TTC549 (cell line): ENCODE data around the gene MCM3.

Experiments
- FAIRE-seq: peaks from 2 replicates; lab custom pipeline; 2012; peaks lifted over from hg19 to GRCh38; lab: Jason Lieb, UNC

Gene MCM3

DNA sequence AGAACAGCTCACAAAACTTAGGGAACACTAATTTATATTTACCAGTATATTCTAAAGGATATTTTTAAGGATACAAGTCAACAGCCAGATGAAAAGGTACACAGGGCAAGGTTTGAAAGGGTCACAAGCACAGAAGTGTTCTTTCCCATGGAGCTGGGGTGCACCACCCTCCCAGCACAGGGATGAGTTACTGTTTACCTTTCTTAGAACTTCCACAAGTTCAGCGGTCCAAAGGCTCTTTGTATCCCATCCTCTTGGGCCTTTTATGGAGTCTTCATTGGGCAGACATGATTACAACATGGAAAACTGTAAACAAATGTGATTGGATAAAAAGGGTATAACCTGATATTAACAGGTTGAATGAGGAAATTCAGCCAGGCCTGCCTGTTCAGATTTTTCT is 39.1 kb downstream of the MCM3 start:
- no peak for FAIRE-seq

DNA sequence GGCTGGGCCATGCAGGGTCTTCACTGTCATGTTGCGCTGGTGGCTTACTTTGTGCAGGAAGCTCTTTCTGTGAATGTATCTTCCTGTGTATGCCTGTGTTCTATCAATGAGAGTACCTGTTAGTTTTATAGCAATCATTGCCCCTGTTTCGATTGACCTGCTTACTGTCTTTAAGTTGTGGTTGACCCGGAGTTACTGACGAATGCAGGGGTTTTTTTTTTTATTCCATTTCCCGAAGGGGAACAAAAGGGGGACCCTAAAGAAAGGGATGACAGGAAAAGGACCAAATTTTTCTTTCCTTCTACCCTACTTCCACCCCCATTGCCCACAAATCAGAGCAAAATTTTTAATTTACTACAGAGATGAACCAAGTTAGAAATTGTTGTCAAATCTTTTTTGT is 40.1 kb downstream of the MCM3 start, which contains the start of gene IL17F:
IL17F (minus strand) TSS at position 101 of the 400 bp plus-strand sequence; CDS start at position 30, 71 bp downstream.
- no peak for FAIRE-seq

DNA sequence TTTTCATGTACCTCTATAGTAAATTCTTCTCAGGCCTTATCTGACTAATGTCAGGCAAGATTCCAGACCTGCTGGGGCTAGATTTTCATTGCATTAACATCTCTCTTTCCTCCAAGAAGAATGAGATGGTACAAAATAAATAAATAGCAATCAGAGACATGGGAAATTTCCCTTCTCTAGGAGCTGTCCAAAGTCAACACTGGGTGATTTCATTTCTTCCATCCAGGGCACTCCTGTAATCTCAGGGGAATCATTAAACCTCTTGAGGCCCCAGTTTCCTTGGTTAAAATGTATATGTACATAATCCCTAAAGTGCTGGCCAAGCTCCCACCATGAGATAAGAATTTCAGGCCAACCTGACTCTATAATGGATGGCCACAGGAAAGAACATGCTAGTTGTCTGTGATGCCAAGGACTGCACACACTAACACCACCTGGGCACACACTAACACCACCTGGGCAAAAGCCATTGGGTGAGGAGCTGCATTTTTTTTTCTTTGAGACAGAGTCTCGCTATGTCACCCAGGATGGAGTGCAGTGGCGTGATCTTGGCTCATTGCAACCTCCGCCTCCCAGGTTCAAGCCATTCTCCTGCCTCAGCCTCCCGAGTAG is 41.2 kb downstream of the MCM3 start:
- FAIRE-seq: no peak

DNA sequence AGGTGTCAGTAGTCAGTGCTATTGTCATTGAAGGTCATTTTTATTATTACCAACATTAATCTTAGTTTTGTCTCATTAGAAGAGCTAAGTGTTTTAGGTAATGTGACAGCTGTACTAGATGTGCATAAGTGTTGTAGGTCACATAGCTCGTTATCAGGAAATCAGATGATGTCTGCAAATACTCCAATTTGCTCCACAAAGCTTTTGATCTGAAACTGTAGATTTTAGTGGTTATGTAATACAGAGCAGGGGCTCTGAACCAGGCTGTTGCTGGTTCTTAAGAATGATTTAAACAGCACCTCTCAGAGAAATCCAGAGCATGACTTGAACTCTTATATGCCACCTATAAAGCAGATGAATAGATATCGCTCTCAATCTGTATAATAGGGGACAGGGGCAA is 42.7 kb downstream of the MCM3 start:
- no peak for FAIRE-seq

DNA sequence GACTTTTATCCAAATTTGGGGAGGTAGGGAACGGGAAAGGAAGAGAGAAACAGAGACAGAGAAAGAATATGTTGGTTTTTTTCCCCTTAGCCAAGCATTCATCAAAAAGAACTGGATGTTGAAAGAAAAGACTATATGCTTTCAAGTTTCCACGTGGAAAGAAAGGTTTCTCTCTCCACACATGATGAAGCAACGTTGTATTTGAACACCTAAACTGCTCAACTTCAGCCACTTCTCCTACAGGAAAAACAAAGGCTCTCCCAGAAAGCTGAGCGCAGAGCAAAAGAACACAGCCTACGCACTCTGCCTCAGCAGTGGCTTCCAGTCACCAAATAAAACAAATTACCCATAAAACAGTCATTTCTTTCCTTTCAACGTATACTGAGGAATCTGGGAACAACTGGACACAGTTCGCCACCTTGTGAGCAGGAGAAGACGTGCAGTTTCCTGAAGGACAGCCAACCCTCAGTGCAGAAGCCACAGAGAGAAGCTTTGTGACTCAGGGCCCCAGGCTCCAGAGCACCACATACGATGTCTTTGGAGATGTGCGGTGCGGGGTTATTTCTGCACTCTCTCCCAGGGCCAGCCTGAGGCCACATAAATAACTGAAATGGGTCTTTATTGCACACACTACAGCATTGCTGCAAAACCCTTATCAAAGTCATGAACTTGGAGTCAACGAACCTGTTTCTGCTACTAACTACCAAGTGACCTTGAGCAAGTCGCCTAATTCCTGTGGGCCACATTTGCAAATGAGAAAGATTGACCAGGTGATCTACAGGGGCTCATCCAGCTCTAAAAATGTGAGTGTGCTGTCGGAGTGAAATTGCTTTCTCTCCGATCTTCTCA is 50.3 kb downstream of the MCM3 start:
- FAIRE-seq: no peak

DNA sequence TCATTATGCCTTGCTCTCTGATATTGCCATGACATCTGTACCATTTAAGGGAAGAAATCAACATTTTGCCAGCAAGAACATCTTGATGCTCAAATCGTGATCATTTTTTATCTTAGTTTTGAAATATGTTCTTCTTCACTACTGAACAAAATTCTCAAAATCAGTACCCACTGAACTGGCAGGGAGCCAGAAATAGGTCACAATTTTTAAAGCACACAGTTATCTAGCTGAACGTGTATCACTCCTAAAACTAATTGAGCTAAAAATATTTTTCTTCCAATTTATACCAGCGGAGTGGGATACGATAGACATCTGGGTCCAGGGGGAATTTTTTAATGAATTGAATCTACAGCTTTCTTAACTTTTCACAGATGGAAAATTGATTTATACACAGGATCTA is 51.5 kb downstream of the MCM3 start:
- no peak for FAIRE-seq

DNA sequence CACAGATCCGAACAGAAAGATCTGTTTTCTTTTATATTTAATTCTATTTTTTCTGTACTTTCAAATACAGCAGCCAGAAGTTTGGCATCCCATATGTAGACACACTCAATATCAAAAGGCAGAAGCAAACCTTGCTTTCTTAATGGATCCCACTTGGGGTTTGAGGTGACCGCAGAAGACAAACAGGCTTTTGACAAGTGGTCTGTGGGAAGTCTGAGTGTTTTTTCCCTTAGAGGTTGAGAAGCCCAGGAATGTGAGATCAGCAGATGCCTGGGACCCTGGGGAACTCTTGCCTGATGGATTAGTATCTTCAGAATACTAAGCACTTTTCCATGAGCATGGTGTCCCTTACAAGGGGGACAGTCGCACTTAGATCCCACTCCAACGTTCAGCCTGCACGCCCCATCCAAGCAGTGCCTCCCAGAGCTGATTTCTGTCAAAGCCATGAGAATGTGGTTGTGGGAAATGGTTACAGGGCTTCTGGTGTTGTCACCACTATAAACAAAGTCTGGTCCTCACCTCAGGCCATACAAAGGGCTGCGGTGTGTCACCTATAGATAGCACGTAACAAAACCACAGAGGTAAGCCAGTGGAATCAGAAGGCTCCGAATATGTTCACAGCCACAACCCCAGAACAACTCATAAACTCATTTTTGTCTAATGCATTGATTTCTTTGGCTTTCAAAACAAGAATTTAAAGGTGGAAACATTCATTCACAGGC is 53.0 kb downstream of the MCM3 start:
- FAIRE-seq: no peak

DNA sequence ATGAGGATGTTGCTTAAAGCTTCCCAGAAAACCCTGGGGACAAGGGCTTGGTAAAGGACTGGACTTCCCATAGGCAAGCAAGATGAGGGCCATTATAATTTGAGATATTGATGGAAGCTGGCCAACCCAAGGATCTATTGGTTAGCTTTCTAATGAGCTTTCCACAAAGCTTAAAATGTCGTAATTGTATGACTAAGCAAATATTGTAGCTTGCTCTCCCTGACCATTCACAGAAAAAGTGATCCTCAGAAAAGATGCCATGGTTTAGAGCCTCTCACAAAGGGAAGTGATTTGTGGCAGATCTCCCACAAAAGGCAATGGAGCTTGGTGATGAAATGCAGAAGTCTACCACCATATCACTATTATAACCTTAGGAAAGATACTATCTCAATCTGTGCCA is 53.9 kb downstream of the MCM3 start:
- FAIRE-seq: no peak

DNA sequence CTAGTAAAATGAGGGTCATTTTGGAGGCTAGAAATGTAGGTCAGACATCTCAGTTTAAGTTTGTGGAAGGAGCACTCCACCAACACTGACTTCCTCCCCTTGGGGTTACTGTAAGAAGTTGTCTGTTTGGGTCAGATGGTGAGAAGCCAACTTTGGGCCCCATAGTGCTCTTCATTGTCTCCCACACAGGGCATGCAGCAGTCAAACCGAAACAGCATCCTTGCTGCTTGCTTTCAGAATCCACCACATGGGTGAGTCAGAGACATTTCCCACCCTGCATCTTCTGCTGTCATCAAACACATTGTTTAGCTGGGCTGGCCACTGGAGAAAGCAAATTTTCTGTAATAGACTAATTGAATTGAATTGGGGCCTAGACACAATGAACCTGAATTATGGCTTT is 57.0 kb downstream of the MCM3 start:
- FAIRE-seq: no peak

DNA sequence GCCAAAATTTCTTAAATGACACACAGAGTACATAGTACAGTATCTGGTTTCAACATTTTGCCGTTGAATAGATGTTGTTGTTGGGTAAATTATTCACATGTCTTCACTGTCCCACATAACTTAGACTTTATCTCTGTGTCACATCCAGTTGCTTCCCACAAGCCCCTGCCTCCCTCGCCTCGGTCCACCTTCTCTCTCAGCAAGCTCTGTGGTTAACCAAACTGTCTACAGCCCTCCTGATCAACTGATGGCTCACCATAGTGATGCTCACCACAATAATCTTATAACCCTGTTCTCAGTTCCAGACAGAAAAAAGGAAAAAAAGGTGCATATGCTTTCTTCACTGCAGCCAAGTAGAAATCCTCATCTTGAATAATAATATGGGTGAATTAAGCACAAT is 63.2 kb downstream of the MCM3 start:
- FAIRE-seq: no peak

DNA sequence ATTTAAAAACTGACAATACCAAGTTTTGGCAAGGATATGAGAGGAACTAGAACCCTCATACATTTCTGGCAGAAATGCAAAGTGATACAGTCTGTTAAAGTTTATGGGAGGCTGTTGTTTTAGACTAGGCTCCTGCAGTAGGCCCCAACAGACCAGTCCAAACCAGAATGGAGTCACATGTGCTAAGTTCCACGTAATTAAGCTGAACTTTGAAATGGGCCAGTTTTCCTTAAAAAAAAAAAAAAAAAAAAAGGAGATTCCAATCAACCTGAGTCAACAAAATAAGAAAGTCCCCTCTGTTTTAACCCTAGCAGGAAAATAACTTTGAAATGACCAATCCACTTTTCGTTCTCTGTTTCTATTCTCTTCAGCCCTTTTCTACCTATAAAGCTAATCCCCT is 66.8 kb downstream of the MCM3 start:
- no peak for FAIRE-seq

DNA sequence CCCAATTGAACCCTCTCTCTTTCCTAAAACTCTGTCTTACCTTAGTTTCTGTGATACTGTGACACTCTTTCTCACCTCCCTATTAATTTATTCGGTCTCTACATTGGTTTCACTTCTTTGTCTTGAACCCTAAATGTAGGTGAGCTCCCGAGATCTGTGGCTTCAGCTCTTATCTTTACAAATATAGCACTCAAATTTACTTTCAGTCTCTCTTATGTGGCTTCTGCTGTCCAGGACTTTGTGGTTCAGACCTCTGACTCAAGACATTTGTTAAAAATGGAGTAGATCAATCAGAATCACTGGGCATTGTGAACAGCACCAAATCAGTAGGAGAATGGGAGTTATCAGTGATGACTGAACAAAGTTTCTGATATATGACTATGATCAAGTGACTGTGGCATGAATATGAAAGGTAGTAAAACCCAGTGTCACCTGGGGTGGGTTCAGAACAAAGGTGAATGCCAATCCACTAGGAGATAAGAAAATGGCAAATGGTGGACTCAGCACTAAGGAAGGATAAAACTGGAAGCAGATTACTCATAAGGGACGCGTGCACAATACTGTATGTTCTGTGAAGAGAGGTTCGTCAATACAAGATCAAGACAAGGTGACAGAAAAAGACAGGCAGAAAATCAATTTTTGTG is 67.5 kb downstream of the MCM3 start:
- FAIRE-seq: no peak

DNA sequence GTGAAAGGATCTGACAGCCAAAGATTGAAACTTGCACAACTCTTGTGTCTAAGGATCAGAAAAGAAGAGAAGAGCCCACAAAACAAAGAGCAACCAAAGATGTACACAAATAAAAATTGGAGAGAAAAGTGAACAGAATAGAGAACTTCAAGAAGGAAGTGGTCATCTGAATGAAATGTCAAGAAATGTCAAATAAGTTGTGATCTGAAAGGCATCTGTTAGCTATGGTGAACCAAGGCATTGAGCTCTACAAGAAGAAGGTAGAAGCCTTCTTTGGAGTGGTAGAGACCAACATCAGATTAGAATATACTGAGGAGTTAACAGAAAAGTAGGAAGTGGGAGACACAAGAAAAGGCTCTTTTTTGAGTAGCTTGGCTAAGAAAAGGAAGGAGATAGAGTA is 68.8 kb downstream of the MCM3 start:
- no peak for FAIRE-seq
